HUDEP-2 (cell line): ENCODE results near the gene OSBPL8.

Experiments
- DNase-seq, 76 experiments: peaks; one replicate each; lab custom pipeline; 2025; ENCODE audit not compliant: unreplicated experiment in 76 of 76; lab: John Stamatoyannopoulos, UW

OSBPL8 gene

GRCh38 chr12:76555797-76556196 is 3.8 kb downstream of the OSBPL8 start:
- no peak for DNase-seq

GRCh38 chr12:76555231-76555767 is 4.3 kb downstream of the OSBPL8 start:
- DNase-seq, result no peak

DNA sequence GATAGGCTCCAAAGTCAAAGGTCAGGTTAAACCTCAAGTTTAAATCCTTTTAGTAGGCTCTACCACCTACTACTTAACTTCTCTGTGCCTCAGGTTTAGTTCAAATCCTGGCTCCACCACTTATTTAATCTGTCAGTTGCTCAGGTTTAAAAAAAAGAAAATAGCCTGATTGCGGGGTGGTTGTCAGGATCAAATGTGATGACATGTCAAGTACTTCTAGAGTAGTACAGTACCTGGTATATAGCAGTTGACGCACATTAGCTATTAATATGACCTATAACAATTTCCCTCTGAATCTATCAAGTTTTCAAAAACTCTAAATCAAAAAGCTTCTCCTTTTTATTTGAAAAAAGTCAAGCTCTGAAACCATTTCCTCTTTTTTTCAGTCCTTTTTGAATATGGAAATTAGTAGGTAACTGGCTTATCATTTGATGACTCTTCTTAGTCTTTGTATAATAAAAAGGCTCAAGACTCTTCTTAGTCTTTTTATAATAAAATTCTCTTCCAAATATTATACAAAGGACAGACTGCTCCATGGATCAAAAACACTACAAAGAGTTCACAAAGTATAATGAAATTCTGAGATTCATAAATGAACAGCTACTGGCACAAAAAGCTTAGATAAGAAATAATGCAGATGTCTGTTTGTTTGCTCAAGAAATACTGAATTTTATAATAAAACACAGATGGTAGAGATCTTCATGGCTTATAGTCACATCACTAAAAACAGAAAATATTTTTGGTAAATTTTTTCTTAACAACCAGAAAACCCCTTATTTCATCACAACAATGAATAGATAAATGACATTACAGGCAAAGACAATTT is 5.0 kb downstream of the OSBPL8 start:
- DNase-seq, result no peak

GRCh38 chr12:76552343-76552938 is 7.1 kb downstream of the OSBPL8 start:
- no peak for DNase-seq

GRCh38 chr12:76551482-76551888 is 8.1 kb downstream of the OSBPL8 start:
- DNase-seq, result peak in 73 of 76 experiments; percentile 16 to 91 (median 66)

DNA sequence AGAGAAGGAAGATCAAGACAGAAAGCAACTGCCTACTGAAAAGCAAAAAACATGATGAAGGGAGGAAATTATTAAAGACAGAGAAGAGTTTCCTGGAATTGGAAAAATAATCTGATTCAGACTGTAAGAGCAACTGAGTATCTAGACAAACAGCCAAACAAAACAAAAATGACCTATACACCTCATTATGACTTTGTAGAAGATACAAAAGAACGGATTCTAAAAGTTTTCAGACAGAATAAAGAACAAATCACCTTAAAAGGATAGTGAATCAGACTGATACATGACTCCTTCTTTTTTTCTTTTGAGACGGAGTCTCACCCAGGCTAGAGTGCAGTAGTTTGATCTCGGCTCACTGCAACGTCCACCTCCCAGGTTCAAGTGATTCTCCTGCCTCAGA is 10.4 kb downstream of the OSBPL8 start:
- no peak for DNase-seq

GRCh38 chr12:76548222-76548837 is 11.2 kb downstream of the OSBPL8 start:
- no peak for DNase-seq

GRCh38 chr12:76547526-76547925 is 12.0 kb downstream of the OSBPL8 start:
- no peak for DNase-seq

DNA sequence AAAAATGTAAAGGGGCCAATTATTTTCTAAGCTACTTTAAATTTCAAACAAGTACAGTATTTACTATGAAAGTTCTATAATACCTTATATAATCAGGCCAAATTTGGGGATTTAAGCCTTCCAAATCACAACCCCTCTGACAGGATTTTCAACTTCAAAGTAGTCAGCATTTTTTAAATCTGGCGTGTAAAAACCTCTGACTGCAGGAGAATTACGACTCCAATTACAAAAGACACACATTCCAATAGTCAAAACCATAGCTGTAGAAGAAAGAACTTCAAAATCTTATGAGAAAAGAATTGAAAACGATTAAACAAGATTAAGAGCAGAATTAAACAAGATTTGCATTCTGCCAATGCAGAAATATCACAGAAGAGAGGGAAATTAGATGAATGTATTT is 12.7 kb downstream of the OSBPL8 start:
- no peak for DNase-seq

- no peak for DNase-seq
Measured at GRCh38 chr12:76545486-76545885, 14.1 kb downstream of the OSBPL8 start.

GRCh38 chr12:76544601-76545261 is 14.8 kb downstream of the OSBPL8 start:
- peak in 22 of 76 experiments; percentile 11 to 62 (median 32) for DNase-seq

- no peak for DNase-seq
Measured at GRCh38 chr12:76543813-76544347, 15.7 kb downstream of the OSBPL8 start.

- DNase-seq, result no peak
Measured at GRCh38 chr12:76542908-76543307, 16.7 kb downstream of the OSBPL8 start.

DNA sequence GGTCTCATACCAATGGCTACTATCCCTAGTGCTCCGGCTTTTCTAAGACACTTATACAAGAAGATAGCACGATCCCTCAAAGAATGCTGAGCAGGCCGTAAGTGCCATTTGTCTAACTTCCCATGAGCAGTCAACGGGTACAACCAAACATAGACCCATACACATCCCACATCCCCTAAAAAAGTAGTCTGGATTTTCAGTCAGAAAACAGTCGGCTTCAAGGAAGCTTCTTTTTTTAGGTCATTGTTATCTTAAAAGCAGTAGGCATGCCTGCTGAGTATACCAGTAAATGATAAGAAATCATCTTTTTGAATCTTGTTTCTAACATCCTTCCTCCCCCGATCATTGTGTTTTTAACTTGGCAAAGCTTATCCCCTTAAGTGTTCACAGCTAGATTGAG is 19.8 kb downstream of the OSBPL8 start:
- peak in 26 of 76 experiments; percentile 6 to 69 (median 38) for DNase-seq

- no peak for DNase-seq
Measured at GRCh38 chr12:76537923-76538322, 21.6 kb downstream of the OSBPL8 start.

DNA sequence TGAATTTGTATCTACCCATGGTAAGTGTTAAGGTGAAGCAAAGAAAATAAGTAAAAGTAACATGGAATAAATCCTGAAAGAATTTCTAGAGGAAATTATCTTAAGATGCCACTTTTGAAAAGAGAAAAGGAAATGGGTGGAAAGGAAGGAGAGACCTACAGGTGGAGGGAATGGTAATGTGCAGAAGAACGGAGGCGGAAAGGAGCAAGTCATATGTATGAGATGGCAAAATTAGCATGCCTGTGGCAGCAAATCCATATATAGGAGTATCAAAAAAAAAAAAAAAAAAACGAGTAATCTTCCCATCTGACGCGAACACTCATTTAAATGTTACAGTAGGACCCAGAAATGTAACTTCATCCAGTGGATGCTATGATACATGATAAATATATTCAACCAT is 23.0 kb downstream of the OSBPL8 start:
- DNase-seq, result no peak

DNA sequence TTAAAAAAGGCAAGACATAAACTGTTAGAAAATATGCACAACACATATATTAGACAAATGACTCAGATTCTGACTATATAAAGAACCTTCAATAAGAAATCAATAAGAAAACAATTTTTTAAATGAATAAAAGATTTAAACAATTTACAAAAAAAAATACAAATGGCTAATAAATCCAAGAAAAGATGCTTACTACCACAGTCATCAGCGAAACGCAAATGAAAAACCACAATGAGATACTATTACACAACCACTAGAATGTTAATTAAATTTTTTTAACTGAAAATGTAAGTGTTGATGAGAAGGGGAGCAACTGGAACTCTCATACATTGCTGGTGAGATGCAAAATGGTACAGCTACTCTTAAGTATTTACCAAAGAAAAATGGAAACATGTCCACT is 24.4 kb downstream of the OSBPL8 start:
- no peak for DNase-seq

- DNase-seq, result no peak
Measured at GRCh38 chr12:76533331-76533730, 26.2 kb downstream of the OSBPL8 start.

- no peak for DNase-seq
Measured at GRCh38 chr12:76532520-76532919, 27.1 kb downstream of the OSBPL8 start.

DNA sequence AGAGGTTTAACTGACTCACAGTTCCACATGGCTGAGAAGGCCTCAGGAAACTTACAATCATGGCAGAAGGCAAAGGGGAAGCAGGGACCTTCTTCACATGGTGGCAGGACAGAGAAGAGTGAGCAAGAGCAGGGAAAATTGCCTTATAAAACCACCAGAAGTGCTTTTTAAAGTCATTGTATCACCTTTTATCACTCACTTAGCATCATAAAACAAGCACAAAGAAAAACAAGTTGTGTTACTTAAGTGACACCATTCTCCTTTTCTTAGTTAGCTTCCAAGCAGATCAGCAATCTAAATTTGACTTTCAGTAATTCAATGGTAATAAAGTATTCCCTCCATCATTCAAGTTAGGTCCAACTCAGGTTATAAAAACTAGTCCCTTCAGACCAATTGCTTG is 28.5 kb downstream of the OSBPL8 start:
- peak in 4 of 76 experiments; percentile 17 to 38 (median 24) for DNase-seq

DNA sequence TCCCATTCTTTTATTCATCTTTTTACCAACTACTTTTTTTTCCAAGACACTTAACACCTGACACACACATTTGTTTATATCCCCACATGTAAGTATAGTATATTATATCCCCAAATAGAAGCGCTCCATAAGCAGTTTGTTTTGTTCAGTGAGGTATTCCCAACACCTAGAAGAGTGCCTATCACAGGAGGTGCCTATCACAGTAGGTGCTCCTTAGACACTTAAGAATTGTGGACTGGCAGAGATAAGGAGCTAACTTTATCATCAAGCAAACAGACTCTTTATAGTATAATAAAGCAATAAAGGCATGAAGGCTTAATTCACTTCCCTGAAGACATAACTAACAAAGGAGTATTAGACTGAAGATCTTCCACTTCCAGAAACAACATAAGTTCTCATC is 29.1 kb downstream of the OSBPL8 start:
- DNase-seq, result peak in 20 of 76 experiments; percentile 8 to 65 (median 38)
